NCI-H146 (cell line): ENCODE data around the gene MGAT4A.
A peak's percentile ranks its signal among the peaks of the same experiment; 100 is the strongest.
"Not testable (repeated sequence)": the region's sequence is repeated elsewhere in the genome, so short reads cannot be mapped to it uniquely, and the experiment has no call there.

Experiments
- DNase-seq: peaks from one replicate; lab custom pipeline; 2025; lab: John Stamatoyannopoulos, UW

MGAT4A gene

GRCh38 chr2:98702858-98703620 lies 27.9 kb downstream of the MGAT4A start:
- DNase-seq: no peak

DNA sequence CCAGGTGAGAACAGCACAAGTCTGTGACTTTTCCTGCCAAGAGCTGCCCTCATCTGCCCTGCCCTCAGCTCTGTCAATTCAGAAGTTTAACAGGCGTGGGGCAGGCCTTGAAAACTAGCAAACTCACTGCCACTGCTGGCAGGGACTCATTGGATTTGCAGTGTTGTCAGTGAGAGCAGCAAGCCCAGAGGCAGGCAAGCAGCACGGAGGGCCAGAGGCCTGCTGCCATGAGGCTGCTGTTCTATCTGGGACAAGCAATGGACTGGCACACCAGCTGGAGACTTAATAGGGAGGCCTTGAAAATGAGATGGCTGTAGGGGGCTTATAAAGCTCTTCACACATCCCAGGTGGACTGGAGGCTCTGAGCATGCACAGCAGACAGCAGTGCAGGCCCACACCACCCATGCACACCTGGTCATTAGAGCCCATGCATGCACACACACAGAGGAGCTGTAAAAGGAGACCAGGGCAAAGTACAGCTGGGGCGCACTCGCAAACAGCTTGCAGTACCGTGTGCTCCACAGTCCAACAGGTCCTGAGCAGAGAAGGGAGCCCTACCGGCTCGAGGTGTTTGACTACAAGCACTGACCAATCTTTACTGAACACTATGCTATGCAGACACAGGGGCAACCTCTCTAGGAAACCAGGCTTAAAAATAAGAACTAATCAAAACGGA lies 28.7 kb downstream of the MGAT4A start:
- DNase-seq: peak; percentile 42

DNA sequence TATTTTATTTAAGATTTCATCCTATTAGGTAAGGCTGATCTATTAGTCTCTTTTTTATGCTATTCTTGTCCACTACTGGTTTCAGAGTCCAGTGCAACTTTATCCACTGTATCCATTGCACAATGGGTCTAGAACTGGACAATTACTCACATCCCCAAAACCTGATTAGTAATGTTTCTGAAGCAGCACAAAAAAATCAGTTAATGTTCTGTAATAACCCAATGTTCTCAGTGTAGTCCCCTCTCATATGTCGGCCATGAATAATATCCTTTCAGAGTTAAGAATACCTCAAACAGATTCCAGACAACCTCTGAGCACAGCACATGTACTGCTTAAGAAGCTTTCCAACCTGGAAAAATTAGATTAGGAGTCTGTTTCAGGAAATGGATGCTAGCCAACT lies 29.7 kb downstream of the MGAT4A start:
- no peak for DNase-seq

- no peak for DNase-seq
Observed at GRCh38 chr2:98698896-98699295, 32.0 kb downstream of the MGAT4A start.

DNA sequence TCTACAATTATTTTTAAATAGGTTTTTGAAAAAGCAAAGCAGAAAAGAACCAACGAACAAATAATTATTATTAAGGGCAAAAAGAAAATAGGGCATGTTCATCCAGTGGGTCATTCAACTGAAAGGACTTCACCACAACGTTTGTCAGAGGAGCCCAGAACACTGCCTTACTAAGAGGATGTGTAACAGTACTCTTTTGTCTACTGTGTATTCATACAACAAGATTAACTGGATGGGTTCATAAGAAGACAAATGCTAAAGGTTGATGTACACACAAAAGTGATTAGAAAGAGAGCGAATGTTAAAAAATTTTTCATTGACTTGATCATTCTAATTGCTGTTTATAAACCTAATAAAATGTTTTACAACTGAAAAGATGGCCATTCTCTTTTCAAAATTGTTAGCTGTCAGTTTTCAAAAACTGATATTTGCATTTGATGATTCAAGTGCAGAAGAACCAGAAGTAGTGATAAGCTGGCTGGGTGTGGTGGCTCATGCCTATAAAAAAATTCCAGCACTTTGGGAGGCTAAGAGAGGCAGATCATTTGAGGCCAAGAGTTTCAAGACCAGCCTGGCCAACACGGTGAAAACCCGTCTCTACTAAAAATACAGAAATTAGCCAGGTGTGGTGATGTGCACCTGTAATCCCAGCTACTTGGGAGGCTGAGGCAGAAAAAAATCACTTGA lies 33.1 kb downstream of the MGAT4A start:
- DNase-seq: no peak

- DNase-seq: no peak
Observed at GRCh38 chr2:98696200-98696599, 34.7 kb downstream of the MGAT4A start.

GRCh38 chr2:98695255-98695654 lies 35.7 kb downstream of the MGAT4A start:
- no peak for DNase-seq

DNA sequence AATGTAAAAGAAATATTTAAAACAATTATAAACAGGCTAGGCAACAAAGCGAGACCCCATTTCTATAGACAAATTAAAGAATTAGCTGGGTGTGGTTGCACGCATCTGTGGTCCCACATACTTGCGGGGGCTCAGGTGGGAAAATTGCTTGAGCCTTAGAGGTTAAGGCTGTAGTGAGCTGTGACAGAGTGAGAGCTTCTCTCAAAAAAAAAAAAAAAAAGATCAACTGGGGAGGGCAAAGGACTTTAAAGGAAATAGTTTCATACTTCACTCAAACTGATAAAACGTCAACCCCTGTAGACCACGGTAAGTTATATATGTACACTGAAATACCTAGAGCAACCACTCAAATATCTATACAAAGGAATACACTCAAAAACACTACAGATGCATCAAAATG lies 37.5 kb downstream of the MGAT4A start:
- no peak for DNase-seq

GRCh38 chr2:98692090-98693054 lies 38.6 kb downstream of the MGAT4A start:
- no peak for DNase-seq

DNA sequence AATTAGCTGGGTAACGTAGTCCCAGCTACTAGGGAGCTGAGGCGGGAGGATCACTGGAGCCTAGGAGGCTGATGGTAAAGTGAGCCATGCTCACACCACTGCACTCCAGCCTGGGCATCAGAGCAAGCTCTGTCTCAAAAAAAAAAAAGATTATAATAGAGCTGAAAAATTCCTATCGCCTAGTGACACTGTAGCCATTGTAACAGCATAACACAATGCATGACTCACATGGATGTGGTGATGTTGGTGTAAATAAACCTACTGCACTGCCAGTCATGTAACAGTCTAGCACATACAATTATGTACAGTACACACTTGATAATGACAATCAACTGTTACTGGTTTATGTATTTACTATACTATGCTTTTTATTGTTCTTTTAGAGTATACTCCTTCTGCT lies 39.6 kb downstream of the MGAT4A start:
- no peak for DNase-seq

DNA sequence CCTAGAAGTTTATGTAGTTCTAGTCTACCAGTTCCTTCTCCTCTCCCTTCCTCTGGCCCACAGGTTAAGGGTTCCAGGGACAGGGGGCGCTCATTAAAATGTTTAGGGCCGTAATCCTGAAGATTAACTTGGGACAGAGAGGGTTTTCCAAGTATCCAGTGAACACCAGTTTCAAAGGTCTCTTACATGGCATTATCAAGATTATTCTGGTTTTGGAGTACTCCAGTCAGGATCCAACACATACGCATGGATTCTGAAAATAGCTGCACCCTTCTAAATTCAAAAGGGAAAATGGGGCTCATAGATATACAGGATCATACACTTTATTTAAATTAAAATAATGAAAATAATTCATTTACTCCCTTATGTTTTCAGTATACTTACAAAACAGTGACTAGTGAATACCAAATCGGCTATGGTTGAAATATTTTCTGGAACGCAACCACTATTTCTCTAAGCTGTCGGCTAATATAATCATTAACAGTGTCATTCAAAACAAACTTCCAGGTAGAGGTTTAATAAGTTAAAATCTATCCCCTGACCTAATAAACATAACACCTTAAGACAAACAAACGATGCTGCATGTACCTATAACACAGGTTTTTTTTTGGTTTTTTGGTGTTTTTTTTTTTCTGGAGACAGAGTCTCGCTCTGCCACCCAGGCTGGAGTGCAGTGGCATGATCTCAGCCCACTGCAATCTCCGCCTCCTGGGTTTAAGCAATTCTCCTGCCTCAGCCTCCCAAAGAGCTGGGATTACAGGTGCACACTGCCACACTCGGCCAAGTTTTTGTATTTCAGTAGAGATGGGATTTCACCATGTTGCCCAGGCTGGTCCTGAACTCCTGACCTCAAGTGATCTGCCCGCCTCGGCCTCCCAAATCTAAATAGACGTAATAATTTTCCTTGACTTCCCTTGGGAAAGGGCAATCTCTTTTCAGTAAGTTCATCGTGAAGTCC lies 44.7 kb downstream of the MGAT4A start:
- no peak for DNase-seq

GRCh38 chr2:98683728-98684127 lies 47.2 kb downstream of the MGAT4A start:
- no peak for DNase-seq

- no peak for DNase-seq
Observed at GRCh38 chr2:98676742-98677141, 54.2 kb downstream of the MGAT4A start.

DNA sequence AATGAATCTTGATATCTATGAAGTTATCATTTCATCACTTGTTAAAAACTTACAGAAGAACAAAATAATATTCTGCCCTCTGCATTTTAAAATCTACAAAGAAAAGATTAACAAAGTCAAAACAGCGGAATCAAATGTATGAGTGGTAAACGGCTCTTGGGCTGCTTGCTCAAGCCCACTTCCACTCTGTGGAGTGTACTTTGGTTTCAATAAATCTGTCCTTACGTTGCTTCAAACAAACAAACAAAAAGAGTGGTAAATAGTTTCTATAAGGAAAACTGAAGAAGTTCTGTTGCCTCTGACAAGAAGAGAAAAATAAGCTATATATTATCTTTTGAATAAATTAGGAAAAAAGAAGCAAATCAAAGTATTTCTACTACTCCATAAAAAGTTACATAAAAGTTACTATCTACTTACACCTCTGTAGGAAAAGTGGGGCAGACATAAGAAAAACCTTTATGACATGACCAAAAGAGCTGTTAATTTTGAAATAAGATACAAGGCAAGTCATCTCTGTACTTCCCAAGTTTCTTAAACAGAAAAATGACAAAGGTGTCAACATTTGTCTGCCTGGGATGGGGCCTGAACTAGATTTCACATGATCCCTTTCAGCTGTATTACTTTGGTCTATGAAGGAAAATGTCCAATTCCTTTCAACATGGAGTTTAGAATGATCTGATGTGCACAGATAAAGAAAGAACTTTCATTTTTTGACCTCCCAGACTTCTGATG lies 56.5 kb downstream of the MGAT4A start:
- DNase-seq: no peak

DNA sequence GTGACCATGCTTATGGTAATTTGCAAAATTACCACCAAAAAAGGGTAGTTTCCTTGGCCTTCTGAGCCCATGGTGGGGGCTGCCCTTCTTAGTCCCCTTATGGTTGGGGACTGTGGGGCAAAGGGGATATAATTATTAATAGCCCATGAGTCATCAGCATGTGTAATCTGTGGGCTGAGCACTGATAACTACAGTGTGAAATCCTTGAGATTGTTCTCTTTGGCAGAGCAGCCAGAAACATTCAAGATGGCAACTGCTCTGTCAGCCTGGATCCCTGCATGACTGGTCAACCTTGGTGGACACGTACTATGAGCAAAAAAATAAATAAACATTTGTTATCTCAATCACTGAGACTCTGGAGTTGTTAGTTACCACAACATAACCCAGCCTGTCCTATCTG lies 61.3 kb downstream of the MGAT4A start:
- no peak for DNase-seq

GRCh38 chr2:98665677-98666076 lies 65.3 kb downstream of the MGAT4A start:
- no peak for DNase-seq

DNA sequence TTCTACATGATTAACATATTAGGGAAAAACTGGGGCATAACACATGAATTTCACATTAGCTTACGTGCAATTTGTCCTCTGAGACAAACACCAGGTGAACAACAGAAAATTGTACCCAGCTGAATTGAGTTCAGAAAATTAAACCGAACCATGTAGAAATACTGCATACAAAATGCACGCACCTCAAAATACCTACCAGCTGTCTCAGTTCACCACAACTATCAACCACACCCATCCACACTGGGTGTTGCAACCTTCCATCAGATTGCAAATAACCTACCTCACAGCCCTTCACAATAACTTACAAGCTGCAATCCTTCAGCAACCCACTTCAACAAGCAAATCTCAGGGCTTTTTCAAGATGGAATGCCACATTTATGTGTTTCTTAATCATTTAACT lies 66.6 kb downstream of the MGAT4A start:
- DNase-seq: no peak

DNA sequence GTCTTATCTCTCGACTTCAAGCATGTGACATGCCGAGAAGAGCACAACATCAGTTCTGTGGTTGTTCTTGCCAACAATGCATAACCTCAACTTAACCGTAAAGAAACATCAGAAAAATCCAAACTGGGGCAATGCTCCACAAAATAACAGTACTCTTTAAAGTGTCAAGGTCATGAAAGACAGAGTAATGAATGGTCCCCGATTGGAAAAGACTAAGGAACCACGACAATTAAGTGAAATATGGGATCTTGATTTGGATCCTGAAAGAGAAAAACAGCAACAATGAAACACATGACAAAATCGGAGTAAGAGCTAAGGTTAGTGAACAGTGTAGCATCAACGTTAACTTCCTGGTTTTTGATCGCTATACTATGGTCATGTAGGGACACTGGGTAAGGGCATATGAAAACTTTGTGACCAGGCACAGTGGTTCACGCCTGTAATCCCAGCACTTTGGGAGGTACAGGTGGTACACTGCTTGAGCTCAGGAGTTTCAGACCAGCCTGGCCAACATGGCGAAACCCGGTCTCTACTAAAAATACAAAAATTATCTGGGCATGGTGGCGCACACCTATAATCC lies 67.3 kb downstream of the MGAT4A start:
- no peak for DNase-seq

- DNase-seq: not testable (repeated sequence)
Observed at GRCh38 chr2:98659491-98659840, 71.5 kb downstream of the MGAT4A start.
